Cardiac fibroblast (primary cell): ENCODE data around the gene ARHGAP26.

ENCODE experiments used
- DNase-seq, 2 donors: peaks; one replicate each; pipeline versions ENCODE4 v3.0.0 to v3.0.0-alpha.2; 2010; ENCODE audit warnings: low read depth in 2 of 2
- H3K4me3 ChIP-seq, 2 donors: replicated peaks in 1 of 2; 1 replicate in 1 of 2; 2 replicates in 1 of 2; pipeline ENCODE4 v1.5.1; 2011; ENCODE audit warnings: low read depth in 2 of 2, low read length in 2 of 2, mild to moderate bottlenecking in 2 of 2, moderate library complexity in 1 of 2
- TF ChIP-seq, protein P1 (sequence below): IDR thresholded peaks from one replicate; pipeline ENCODE4 v1.5.1; 2011; ENCODE audit warnings: low read depth, mild to moderate bottlenecking, low read length, inconsistent platforms

Gene ARHGAP26

DNA sequence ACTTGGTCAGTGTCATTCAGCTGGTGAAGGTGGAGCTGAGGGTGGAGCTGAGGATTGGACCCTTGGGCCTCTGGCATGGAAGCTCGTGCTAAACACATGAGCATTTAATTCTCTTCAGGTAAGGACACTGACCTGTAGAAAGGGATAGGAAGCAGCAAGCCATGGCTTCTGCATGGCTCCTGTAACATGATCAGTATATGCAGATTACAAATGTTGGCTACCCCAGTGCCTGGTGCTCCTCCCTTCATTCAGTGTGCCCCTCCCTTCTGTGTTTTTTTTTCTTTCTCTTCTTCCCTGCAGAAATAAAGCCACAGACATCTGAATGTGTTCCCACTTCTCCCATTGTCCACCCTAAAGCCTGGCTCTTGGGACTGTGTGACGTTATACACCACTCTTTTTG, 52.9 kb downstream of the ARHGAP26 start:
- no peak for DNase-seq
- H3K4me3 ChIP-seq: no peak overlapping the region
- TF ChIP-seq, protein P1, sequence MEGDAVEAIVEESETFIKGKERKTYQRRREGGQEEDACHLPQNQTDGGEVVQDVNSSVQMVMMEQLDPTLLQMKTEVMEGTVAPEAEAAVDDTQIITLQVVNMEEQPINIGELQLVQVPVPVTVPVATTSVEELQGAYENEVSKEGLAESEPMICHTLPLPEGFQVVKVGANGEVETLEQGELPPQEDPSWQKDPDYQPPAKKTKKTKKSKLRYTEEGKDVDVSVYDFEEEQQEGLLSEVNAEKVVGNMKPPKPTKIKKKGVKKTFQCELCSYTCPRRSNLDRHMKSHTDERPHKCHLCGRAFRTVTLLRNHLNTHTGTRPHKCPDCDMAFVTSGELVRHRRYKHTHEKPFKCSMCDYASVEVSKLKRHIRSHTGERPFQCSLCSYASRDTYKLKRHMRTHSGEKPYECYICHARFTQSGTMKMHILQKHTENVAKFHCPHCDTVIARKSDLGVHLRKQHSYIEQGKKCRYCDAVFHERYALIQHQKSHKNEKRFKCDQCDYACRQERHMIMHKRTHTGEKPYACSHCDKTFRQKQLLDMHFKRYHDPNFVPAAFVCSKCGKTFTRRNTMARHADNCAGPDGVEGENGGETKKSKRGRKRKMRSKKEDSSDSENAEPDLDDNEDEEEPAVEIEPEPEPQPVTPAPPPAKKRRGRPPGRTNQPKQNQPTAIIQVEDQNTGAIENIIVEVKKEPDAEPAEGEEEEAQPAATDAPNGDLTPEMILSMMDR: no peak

DNA sequence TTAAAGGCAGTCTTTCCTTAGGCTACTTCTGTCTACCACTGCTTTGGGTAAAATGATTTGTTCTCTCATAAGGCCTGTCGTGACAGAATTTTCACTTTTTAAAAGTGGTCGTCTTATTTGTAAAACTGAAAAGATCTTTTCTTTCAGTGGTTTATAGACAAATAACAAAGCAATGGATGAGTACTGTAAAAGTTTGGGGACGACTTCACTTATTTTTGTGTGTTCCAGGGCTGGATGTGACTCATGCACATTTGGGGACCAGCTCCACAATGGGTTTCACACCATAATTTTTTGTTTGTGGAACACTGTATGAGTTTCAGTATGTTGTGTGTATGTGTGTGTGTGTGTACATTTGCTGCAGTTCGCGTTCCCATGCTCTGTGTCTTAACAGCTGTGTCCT, 53.6 kb downstream of the ARHGAP26 start:
- no peak for DNase-seq

DNA sequence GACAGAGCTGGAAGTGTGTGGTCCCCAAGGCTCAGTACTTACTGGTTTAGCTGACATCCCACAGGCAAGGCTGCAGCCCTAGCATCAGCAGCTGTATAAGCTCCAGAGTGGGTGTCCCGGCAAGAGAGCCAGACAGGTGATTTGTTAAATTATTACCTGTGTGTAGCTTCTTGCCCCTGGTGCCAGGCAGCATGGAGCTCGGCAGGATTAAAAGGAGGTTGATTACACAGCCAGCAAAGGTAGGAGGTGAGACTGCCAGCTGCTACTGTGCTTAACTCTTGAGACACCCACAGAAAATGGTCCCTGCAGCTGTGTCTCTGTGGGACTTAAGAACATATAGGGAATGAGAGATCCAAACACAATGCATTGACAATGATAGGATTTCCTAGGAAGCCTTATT, 54.2 kb downstream of the ARHGAP26 start:
- no peak for DNase-seq
- H3K4me3 ChIP-seq: no peak overlapping the region
- TF ChIP-seq, protein P1: no peak

More for the DNA sequence above, 53.6 kb downstream of the ARHGAP26 start:
- no peak overlapping the region for H3K4me3 ChIP-seq
- TF ChIP-seq, protein P1: no peak

DNA sequence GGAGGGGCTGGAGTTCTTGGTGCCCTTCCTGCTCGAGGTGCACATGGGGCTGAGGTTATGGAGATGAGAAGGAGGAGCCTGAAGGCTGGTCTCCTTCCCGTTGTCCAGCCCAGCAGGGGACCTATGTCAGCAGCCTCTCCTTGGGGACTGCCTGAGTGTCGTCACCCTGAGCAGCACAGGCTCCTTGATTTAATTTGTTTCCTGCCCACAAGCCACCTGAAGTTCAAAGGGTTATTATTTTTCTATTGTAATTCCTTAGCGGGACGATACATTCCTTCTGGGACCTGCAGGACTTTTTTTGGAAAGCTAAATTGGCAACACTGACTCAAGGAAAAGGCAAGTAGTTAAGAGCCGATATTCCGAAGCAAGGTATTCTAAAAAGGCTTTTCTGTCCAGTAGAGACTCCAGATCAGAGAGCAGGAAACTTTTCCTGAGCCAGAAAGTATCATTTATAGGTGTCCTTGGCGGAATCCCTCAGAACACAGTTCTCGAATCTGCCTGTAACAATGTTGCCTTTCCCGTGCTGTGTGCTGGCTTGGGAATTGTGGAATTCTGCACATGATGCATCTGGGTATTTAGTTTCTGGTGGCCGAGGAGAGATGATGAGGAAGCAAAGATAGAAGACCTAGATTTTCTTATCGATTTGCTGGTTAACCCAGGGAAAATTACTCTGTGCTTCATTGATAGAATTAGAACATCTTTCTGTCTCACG, 55.4 kb downstream of the ARHGAP26 start:
- H3K4me3 ChIP-seq: no peak overlapping the region
- TF ChIP-seq, protein P1: no peak
- DNase-seq: no peak

DNA sequence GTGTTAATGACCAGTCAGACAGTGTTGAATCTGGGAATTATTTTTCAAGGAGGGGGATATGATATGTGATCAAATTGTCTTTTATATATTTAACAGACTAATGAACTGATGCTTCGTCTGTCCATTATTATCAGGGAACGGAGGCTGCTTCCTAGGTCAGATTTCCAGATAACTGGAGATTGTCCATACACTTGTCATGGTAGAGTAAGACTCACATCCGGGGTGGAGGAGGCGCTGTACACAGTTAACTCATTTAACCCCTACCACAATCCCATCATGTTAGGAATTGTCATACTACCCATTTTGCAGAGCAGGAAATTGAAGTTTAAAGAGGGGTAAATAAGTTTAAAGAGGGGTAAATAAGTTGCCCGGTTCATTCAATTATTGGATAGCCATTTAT, 55.9 kb downstream of the ARHGAP26 start:
- no peak for DNase-seq
- TF ChIP-seq, protein P1: no peak
- no peak overlapping the region for H3K4me3 ChIP-seq

DNA sequence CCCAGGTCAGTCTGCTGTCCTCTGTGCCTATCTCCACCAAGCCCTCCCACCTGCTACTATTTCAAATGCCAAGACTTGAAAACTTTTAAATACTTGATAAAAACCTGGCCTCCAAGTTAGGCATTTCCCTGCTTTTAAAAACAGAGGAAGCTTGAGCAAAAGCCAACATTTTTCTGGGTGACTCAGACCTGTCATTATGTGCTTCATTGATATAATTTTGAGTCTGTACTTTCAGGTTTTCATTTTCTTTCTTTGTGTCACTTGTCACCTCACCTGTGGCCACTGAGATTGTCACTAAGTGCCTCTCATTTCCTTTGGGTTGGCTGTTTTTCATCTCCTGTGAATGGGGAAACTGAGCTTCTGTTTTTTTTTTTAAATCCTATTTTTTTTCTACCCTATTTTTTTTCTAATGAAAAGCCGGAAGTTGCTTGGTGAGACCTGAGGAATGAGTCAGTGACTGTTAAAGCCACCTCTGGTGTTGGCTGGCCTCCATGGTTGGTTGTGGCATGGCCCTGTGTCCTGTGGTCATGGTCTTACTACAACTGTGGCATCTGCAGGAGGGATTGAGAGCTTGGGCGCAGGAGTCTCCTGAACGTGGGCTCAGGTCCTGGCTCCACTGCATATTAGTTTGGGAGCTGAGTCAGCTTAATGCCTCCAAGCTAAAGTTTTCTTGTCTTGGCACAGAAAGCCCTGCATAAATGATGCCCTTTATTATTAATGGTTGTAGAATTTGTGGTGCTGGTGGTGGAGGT, 56.7 kb downstream of the ARHGAP26 start:
- TF ChIP-seq, protein P1: no peak
- peak; percentile 69 to 75 for DNase-seq

More for the DNA sequence above, 56.7 kb downstream of the ARHGAP26 start:
- H3K4me3 ChIP-seq: no peak overlapping the region
